Loucy (cell line): Measurements from ENCODE around the gene RPLP2.

Source experiments
- EZH2phosphoT487 ChIP-seq: fragments of 200-600 bp; IDR thresholded peaks from 2 replicates; pipeline ENCODE4 v1.6.1; 2018; ENCODE audit warnings: antibody characterized with exemption, mild to moderate bottlenecking, moderate library complexity, borderline replicate concordance
- TF ChIP-seq, protein P1 (sequence below): fragments of 200-600 bp; sonication (generic); conservative IDR thresholded peaks from 2 replicates; pipeline ENCODE4 v1.5.1; 2014; ENCODE audit warnings: mild to moderate bottlenecking, antibody characterized with exemption, low read length

DNA sequence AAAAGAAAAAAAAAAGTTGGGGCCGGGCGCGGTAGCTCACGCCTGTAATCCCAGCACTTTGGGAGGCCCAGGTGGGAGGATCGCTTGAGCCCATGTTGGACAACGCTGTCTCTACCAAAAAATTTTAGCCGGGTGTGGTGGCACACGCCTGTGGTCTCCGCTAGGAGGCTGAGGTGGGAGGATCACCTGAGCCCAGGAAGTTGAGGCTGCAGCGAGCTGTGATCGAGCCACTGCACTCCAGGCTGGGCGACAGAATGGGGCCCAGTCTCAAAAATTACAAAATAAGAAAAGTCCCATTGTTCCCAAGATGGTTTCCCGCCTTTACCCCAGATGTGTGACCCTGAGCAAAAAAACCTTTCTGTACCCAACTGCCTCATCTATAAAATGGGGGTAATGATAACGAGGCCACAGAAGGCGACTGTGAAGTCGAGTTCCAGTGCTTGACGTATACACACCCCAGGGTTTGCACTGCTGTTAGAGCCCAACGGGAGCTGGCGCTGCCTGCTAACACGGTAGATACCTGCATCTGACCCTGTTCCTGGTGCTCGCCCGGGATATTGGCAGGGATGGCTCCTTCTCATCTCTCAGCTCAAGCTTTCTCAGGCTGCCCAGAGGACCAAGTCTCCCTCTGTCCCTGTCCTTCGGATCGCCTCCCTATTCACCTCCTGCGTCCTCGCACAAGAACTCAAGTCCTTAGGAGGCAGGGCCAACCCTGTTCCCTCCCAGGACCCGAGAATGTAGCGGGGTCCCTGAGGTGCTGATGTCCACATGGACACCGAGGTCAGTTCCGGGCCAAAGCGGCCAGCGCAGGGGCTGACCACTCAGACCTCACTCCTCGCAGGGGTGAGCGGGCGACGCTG lies 1.1 kb upstream of the RPLP2 start:
- TF ChIP-seq, protein P1, sequence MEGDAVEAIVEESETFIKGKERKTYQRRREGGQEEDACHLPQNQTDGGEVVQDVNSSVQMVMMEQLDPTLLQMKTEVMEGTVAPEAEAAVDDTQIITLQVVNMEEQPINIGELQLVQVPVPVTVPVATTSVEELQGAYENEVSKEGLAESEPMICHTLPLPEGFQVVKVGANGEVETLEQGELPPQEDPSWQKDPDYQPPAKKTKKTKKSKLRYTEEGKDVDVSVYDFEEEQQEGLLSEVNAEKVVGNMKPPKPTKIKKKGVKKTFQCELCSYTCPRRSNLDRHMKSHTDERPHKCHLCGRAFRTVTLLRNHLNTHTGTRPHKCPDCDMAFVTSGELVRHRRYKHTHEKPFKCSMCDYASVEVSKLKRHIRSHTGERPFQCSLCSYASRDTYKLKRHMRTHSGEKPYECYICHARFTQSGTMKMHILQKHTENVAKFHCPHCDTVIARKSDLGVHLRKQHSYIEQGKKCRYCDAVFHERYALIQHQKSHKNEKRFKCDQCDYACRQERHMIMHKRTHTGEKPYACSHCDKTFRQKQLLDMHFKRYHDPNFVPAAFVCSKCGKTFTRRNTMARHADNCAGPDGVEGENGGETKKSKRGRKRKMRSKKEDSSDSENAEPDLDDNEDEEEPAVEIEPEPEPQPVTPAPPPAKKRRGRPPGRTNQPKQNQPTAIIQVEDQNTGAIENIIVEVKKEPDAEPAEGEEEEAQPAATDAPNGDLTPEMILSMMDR: no peak
- TF ChIP-seq EZH2phosphoT487: no peak
